Astrocyte (in vitro differentiated cells and primary cell): ENCODE measurements around the gene ESRRA. TPM values are rescaled to one million over a fixed set of nuclear protein-coding genes. Genes with fewer than 3 reads are reported as not detected.
A peak's percentile ranks its signal among the peaks of the same experiment; 100 is the strongest.

ENCODE experiments used
- DNase-seq: peaks from one replicate; pipeline ENCODE4 v3.0.0-alpha.2; 2010; ENCODE audit warnings: low read depth
- FAIRE-seq: peaks from 2 replicates; lab custom pipeline; 2011; peaks lifted over from hg19 to GRCh38; lab: Jason Lieb, UNC
- H2AFZ ChIP-seq: 2 replicates; pipeline ENCODE4 v1.6.0; 2012; ENCODE audit warnings: low read depth, low read length, inconsistent platforms
- H3K27ac ChIP-seq: 2 replicates; pipeline ENCODE4 v1.5.1; 2011; ENCODE audit warnings: low read depth, low read length, inconsistent platforms
- H3K27me3 ChIP-seq: 2 replicates; pipeline ENCODE4 v1.6.0; 2011; ENCODE audit warnings: low read length, inconsistent platforms; ENCODE audit not compliant: insufficient read depth
- H3K36me3 ChIP-seq: 2 replicates; pipeline ENCODE4 v1.5.1; 2011; ENCODE audit warnings: low read length, inconsistent platforms; ENCODE audit not compliant: insufficient read depth
- H3K4me1 ChIP-seq: 2 replicates; pipeline ENCODE4 v1.5.1; 2011; ENCODE audit warnings: low read length, inconsistent platforms; ENCODE audit not compliant: insufficient read depth
- H3K4me2 ChIP-seq: 2 replicates; pipeline ENCODE4 v1.6.0; 2012; ENCODE audit warnings: low read length, inconsistent platforms
- H3K4me3 ChIP-seq: 2 replicates; pipeline ENCODE4 v1.5.1; 2011; ENCODE audit warnings: low read depth, mild to moderate bottlenecking, low read length, inconsistent platforms; ENCODE audit not compliant: insufficient read depth
- H3K79me2 ChIP-seq: 2 replicates; pipeline ENCODE4 v1.6.0; 2012; ENCODE audit warnings: mild to moderate bottlenecking, low read length, inconsistent platforms; ENCODE audit not compliant: insufficient read depth
- H3K9ac ChIP-seq: 2 replicates; pipeline ENCODE4 v1.6.0; 2012; ENCODE audit warnings: mild to moderate bottlenecking, low read length, inconsistent platforms
- H3K9me3 ChIP-seq: 2 replicates; pipeline ENCODE4 v1.5.1; 2012; ENCODE audit warnings: low read depth, mild to moderate bottlenecking, low read length, inconsistent platforms; ENCODE audit not compliant: insufficient read depth
- H4K20me1 ChIP-seq: 2 replicates; pipeline ENCODE4 v1.6.0; 2012; ENCODE audit warnings: low read length, inconsistent platforms; ENCODE audit not compliant: insufficient read depth
- H3K27ac Mint-ChIP-seq: one replicate; pipeline ENCODE4 v1.8.0; 2021; ENCODE audit warnings: mild to moderate bottlenecking, mixed read lengths; ENCODE audit not compliant: unreplicated experiment
- H3K27me3 Mint-ChIP-seq: one replicate; pipeline ENCODE4 v1.8.0; 2021; ENCODE audit warnings: low read depth, mixed read lengths; ENCODE audit not compliant: unreplicated experiment
- H3K36me3 Mint-ChIP-seq: one replicate; pipeline ENCODE4 v1.8.0; 2021; ENCODE audit warnings: low read depth, mixed read lengths; ENCODE audit not compliant: unreplicated experiment
- H3K4me1 Mint-ChIP-seq: one replicate; pipeline ENCODE4 v1.8.0; 2021; ENCODE audit warnings: low read depth, mixed read lengths; ENCODE audit not compliant: unreplicated experiment
- H3K4me3 Mint-ChIP-seq: one replicate; pipeline ENCODE4 v1.8.0; 2021; ENCODE audit warnings: mild to moderate bottlenecking, moderate library complexity, mixed read lengths; ENCODE audit not compliant: unreplicated experiment
- H3K9me3 Mint-ChIP-seq: one replicate; pipeline ENCODE4 v1.8.0; 2021; ENCODE audit warnings: mild to moderate bottlenecking, mixed read lengths; ENCODE audit not compliant: unreplicated experiment
- EZH2 ChIP-seq: IDR thresholded peaks from 2 replicates; pipeline ENCODE4 v1.6.1; 2012; ENCODE audit warnings: mild to moderate bottlenecking, low read length, inconsistent platforms; ENCODE audit not compliant: insufficient read depth
- total RNA-seq: library from RNA; stranded (reverse); gene quantifications from 2 replicates; pipeline ENCODE4 v1.2.1, GENCODE V29; 2021
- TF ChIP-seq, protein P1 (sequence below): IDR thresholded peaks from 2 replicates; pipeline ENCODE4 v1.5.1; 2011; ENCODE audit warnings: low read depth, mild to moderate bottlenecking, inconsistent platforms, low read length, moderate library complexity; ENCODE audit not compliant: insufficient read depth

ESRRA gene
- total RNA-seq, 1 donor from 2014 or later: 26.3 TPM

DNA sequence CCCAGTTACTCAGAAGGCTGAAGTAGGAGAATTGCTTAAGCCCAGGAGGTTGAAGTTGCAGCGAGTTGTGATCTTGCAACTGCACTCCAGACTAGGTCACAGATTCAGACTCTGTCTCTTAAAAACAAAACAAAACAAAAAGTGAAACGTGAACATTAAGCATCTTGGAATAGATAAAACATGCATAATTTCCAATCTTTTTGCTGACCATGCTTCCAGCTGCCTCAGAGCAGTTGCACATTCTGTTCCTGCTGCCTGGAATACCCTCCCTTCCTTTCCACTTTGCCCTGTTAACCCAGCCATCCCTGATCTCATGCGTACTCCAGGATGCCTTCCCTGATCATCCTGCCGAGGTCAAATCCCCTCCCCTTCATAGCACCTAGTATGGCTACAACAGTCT lies 34.0 kb downstream of the ESRRA start:
- Histone ChIP-seq H3K4me1 (peaks cover 12% of the 10 kb centered on the region), H3K9me3 (no peaks in the 10 kb centered on the region), H3K9ac (no peak overlapping the region), H3K79me2 (no peaks in the 10 kb centered on the region), H2AFZ (no peak overlapping the region), H3K36me3 (no peaks in the 10 kb centered on the region), H3K4me3 (no peak overlapping the region), H3K27me3 (no peaks in the 10 kb centered on the region), H3K4me2 (no peak overlapping the region), H4K20me1 (no peaks in the 10 kb centered on the region), H3K27ac (no peak overlapping the region)
- Mint-ChIP-seq H3K27ac (no peak overlapping the region), H3K36me3 (no peaks in the 10 kb centered on the region), H3K4me3 (peak overlapping the region; percentile 1), H3K27me3 (peaks cover 12% of the 10 kb centered on the region), H3K4me1 (peaks cover 6% of the 10 kb centered on the region), H3K9me3 (no peaks in the 10 kb centered on the region)
- DNase-seq (no peak), FAIRE-seq (no peak)
- no peak for TF ChIP-seq EZH2
- TF ChIP-seq, protein P1, sequence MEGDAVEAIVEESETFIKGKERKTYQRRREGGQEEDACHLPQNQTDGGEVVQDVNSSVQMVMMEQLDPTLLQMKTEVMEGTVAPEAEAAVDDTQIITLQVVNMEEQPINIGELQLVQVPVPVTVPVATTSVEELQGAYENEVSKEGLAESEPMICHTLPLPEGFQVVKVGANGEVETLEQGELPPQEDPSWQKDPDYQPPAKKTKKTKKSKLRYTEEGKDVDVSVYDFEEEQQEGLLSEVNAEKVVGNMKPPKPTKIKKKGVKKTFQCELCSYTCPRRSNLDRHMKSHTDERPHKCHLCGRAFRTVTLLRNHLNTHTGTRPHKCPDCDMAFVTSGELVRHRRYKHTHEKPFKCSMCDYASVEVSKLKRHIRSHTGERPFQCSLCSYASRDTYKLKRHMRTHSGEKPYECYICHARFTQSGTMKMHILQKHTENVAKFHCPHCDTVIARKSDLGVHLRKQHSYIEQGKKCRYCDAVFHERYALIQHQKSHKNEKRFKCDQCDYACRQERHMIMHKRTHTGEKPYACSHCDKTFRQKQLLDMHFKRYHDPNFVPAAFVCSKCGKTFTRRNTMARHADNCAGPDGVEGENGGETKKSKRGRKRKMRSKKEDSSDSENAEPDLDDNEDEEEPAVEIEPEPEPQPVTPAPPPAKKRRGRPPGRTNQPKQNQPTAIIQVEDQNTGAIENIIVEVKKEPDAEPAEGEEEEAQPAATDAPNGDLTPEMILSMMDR: no peak

DNA sequence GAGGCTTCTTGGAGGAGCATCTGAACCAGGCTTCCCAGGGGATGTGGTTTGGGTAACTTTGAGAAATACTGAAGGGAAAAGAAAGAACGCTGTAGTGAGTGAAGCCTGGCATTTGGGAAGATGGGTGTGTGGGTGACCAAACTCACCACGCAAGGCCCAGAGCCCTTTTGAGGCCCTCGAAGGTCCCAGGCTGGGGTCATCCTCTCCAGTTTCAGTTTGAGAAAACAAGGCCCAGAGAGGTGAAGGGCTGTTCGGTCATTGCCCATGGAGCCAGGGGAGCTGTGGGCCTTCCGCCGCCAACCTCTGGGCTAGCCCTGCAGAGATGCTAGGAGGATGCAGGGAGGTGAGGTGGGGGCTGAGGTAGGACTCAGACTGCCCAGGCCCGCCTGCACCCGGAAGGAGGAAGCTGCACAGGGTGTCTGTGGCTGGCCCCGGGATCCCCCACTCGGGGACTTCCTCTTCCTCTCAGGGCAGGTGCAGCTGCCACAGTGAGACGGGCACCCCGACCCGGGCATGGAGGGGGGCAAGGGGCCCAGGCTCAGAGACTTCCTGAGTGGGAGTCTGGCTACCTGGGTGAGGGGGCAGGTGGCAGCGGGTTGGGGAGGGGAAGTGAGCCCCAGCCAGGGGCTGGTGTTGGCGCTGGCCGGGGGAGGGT lies 34.6 kb downstream of the ESRRA start, which contains the start of gene CCDC88B:
Gene CCDC88B, plus strand, starts transcription at position 451 of the 655 bp plus-strand sequence. Its CDS starts 63 bp downstream, at position 514.
- Histone ChIP-seq H3K36me3 (no peaks in the 10 kb centered on the region), H4K20me1 (no peaks in the 10 kb centered on the region), H3K9me3 (no peaks in the 10 kb centered on the region), H3K4me3 (no peak within 1 kb of the TSS), H3K4me1 (peaks cover 12% of the 10 kb centered on the region), H2AFZ (no peak within 1 kb of the TSS), H3K79me2 (no peaks in the 10 kb centered on the region), H3K9ac (no peak within 1 kb of the TSS), H3K27ac (no peak within 1 kb of the TSS), H3K27me3 (no peaks in the 10 kb centered on the region), H3K4me2 (no peak within 1 kb of the TSS)
- H3K27ac Mint-ChIP-seq: no peak within 1 kb of the TSS
- no peaks in the 10 kb centered on the region for H3K36me3 Mint-ChIP-seq
- peaks cover 4% of the 10 kb centered on the region for H3K4me1 Mint-ChIP-seq
- H3K4me3 Mint-ChIP-seq: peak within 1 kb of the TSS; percentile 1
- H3K27me3 Mint-ChIP-seq: peaks cover 12% of the 10 kb centered on the region
- DNase-seq (no peak), FAIRE-seq (no peak)
- no peaks in the 10 kb centered on the region for H3K9me3 Mint-ChIP-seq
- TF ChIP-seq EZH2: no peak
- TF ChIP-seq, protein P1: no peak

DNA sequence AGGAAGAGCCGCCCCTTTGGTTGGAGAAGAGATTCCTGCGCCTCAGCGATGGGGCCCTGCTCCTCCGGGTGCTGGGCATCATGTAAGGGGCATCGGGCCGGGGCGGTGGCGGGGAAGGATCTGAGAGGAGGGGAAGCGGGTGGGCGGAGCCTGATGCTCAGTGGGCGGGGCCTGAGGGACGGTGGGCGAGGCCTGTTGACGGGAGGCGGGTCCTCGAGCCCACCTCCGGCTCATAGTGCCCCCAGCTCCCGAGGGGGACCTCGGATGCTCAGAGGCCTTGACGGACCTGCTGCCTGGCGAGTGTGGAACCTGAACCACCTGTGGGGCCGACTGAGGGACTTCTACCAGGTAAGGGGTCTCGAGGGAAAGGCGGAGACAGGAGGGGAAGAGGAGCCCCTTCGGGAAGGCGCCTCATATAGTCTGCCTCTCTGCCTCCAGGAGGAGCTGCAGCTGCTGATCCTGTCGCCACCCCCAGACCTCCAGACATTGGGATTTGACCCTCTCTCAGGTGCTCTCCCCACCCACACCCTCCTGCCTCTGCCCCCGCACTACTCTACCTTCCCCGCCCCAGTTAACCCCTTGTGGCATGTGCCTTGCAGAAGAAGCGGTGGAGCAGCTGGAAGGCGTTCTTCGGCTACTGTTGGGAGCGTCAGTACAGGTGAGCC lies 35.5 kb downstream of the ESRRA start:
- H3K27me3 ChIP-seq: no peaks in the 10 kb centered on the region
- no peaks in the 10 kb centered on the region for H3K9me3 ChIP-seq
- Mint-ChIP-seq H3K4me3 (no peak overlapping the region), H3K4me1 (no peaks in the 10 kb centered on the region), H3K9me3 (no peaks in the 10 kb centered on the region), H3K27ac (no peak overlapping the region), H3K36me3 (no peaks in the 10 kb centered on the region), H3K27me3 (peaks cover 16% of the 10 kb centered on the region)
- peaks cover 8% of the 10 kb centered on the region for H3K4me1 ChIP-seq
- no peaks in the 10 kb centered on the region for H3K79me2 ChIP-seq
- no peak overlapping the region for H3K27ac ChIP-seq
- no peaks in the 10 kb centered on the region for H3K36me3 ChIP-seq
- no peak overlapping the region for H3K4me2 ChIP-seq
- FAIRE-seq: no peak
- H4K20me1 ChIP-seq: no peaks in the 10 kb centered on the region
- no peak overlapping the region for H3K4me3 ChIP-seq
- no peak for DNase-seq
- H3K9ac ChIP-seq: no peak overlapping the region
- H2AFZ ChIP-seq: no peak overlapping the region
- TF ChIP-seq, protein P1: no peak
- no peak for TF ChIP-seq EZH2
